OCI-LY3 (cell line): Measurements from ENCODE around the gene PAX2.

Experiments
- CTCF ChIP-seq: fragments of 200-600, 300-600 bp; sonication (generic); IDR thresholded peaks from 2 replicates; pipeline ENCODE4 v1.5.1; 2014; ENCODE audit warnings: antibody characterized with exemption, low read length, low read depth
- EZH2phosphoT487 ChIP-seq: fragments of 200-600 bp; shearing (Covaris generic); IDR thresholded peaks from 2 replicates; pipeline ENCODE4 v1.6.1; 2018; ENCODE audit warnings: antibody characterized with exemption, mixed run types, low read depth

- TF ChIP-seq CTCF (no peak), EZH2phosphoT487 (no peak)
Observed at GRCh38 chr10:100747456-100748230, 2.3 kb downstream of the PAX2 start.
